Endothelial cell of umbilical vein (primary cell): Measurements from ENCODE around the gene ATOH7. TPM values are rescaled to one million over a fixed set of nuclear protein-coding genes. Genes with fewer than 3 reads are reported as not detected.

Source experiments
- BruUV-seq: library from RNA; stranded (reverse); fragments of 400-500 nt; replicated peaks from 2 replicates; lab custom pipeline; 2021; lab: Mats Ljungman, UMichigan
- CTCF ChIA-PET: fragments of 300-600, 350-600 bp; sonication (Branson Sonifier 250); formaldehyde crosslinking; loops from one replicate; lab custom pipeline; 2021; ENCODE audit warnings: antibody characterized with exemption, inconsistent platforms; lab: Charles Lee
- POLR2A ChIA-PET: fragments of 300-600, 350-600 bp; sonication (Branson Sonifier 250); formaldehyde crosslinking; loops from one replicate; lab custom pipeline; 2021; ENCODE audit warnings: antibody characterized with exemption, inconsistent platforms; lab: Charles Lee
- DNase-seq: peaks from one replicate; pipeline ENCODE4 v3.0.0-alpha.2; 2011; ENCODE audit warnings: low read depth, low spot score
- FAIRE-seq: peaks from 2 replicates; lab custom pipeline; 2011; peaks lifted over from hg19 to GRCh38; lab: Jason Lieb, UNC
- H2AFZ ChIP-seq: 2 replicates; pipeline ENCODE4 v1.6.0; 2012; ENCODE audit warnings: low read depth, low read length, control low read depth, inconsistent platforms
- H3K27ac ChIP-seq: 2 replicates; pipeline ENCODE4 v1.5.1; 2011; ENCODE audit warnings: low read depth, mild to moderate bottlenecking, control low read depth, low read length, moderate library complexity; ENCODE audit not compliant: insufficient read depth
- H3K27me3 ChIP-seq, 2 experiments: 2 replicates each; pipeline versions ENCODE4 v1.6.0 to v1.6.1; 2011; ENCODE audit warnings: low read length in 2 of 2, mixed read lengths in 1 of 2; ENCODE audit not compliant: control insufficient read depth in 2 of 2, insufficient read depth in 2 of 2
- H3K36me3 ChIP-seq, 2 experiments: 2 replicates in 1 of 2; 3 replicates in 1 of 2; pipeline ENCODE4 v1.5.1; 2011; ENCODE audit warnings: low read length in 2 of 2, mild to moderate bottlenecking in 1 of 2, moderate library complexity in 1 of 2; ENCODE audit not compliant: control insufficient read depth in 2 of 2, insufficient read depth in 2 of 2; ENCODE audit errors: extremely low read depth in 1 of 2
- H3K4me1 ChIP-seq: 3 replicates; pipeline ENCODE4 v1.5.1; 2011; ENCODE audit warnings: mild to moderate bottlenecking, low read length; ENCODE audit not compliant: control insufficient read depth, insufficient read depth; ENCODE audit errors: extremely low read depth
- H3K4me2 ChIP-seq: 2 replicates; pipeline ENCODE4 v1.6.1; 2011; ENCODE audit warnings: low read length, control low read depth, mixed read lengths; ENCODE audit not compliant: insufficient read depth
- H3K4me3 ChIP-seq, 3 experiments: fragments of 200-600 bp in 1 of 3; sonication (generic), shearing (Covaris generic) in 1 of 3; replicated peaks in 1 of 3; 2 replicates each; pipeline ENCODE4 v1.5.1; 2011 to 2016; ENCODE audit warnings: control low read depth in 3 of 3, low read length in 3 of 3, mild to moderate bottlenecking in 2 of 3, inconsistent platforms in 1 of 3, low read depth in 1 of 3, moderate library complexity in 1 of 3; ENCODE audit not compliant: insufficient read depth in 1 of 3
- H3K79me2 ChIP-seq: 2 replicates; pipeline ENCODE4 v1.6.0; 2012; ENCODE audit warnings: low read length, inconsistent platforms; ENCODE audit not compliant: control insufficient read depth, insufficient read depth
- H3K9ac ChIP-seq: replicated peaks from 2 replicates; pipeline ENCODE3; 2011; ENCODE audit warnings: low read length, control low read depth; ENCODE audit not compliant: insufficient read depth; ENCODE audit errors: extremely low read depth
- H3K9me1 ChIP-seq: replicated peaks from 3 replicates; pipeline ENCODE4 v1.6.0; 2011; ENCODE audit warnings: mild to moderate bottlenecking, low read length; ENCODE audit not compliant: control insufficient read depth, insufficient read depth; ENCODE audit errors: extremely low read depth
- H3K9me3 ChIP-seq: replicated peaks from 2 replicates; pipeline ENCODE4 v1.5.1; 2012; ENCODE audit warnings: low read length, inconsistent platforms; ENCODE audit not compliant: control insufficient read depth, insufficient read depth
- H4K20me1 ChIP-seq: replicated peaks from 2 replicates; pipeline ENCODE3; 2011; ENCODE audit warnings: mild to moderate bottlenecking, low read length; ENCODE audit not compliant: control insufficient read depth, insufficient read depth; ENCODE audit errors: extremely low read depth
- CTCF ChIP-seq, 2 donors: IDR thresholded peaks; 1 replicate in 1 of 2; 2 replicates in 1 of 2; pipeline ENCODE4 v1.5.1; 2011; ENCODE audit warnings: low read length in 2 of 2, mild to moderate bottlenecking in 2 of 2, moderate library complexity in 2 of 2, control low read depth in 1 of 2, inconsistent platforms in 1 of 2, low read depth in 1 of 2; ENCODE audit not compliant: insufficient read depth in 1 of 2; ENCODE audit errors: extremely low read depth in 1 of 2
- EZH2 ChIP-seq: IDR thresholded peaks from 2 replicates; pipeline ENCODE4 v1.6.1; 2012; ENCODE audit warnings: borderline replicate concordance, low read depth, mild to moderate bottlenecking, moderate library complexity, low read length, inconsistent platforms; ENCODE audit not compliant: severe bottlenecking
- FOS ChIP-seq: IDR thresholded peaks from 2 replicates; pipeline ENCODE4 v1.6.1; 2011; ENCODE audit warnings: mild to moderate bottlenecking, low read length, moderate library complexity, borderline replicate concordance; ENCODE audit not compliant: insufficient read depth
- GATA2 ChIP-seq: IDR thresholded peaks from 2 replicates; pipeline ENCODE4 v1.7.0; 2011; ENCODE audit warnings: low read depth, mild to moderate bottlenecking, moderate library complexity, mixed read lengths, low read length; ENCODE audit not compliant: insufficient read length, insufficient read depth
- JUN ChIP-seq: IDR thresholded peaks from 2 replicates; pipeline ENCODE4 v1.6.1; 2011; ENCODE audit warnings: borderline replicate concordance, low read depth; ENCODE audit not compliant: insufficient read length, insufficient read depth
- MAX ChIP-seq: IDR thresholded peaks from 2 replicates; pipeline ENCODE4 v1.6.1; 2011; ENCODE audit not compliant: insufficient read depth, insufficient read length
- MYC ChIP-seq: IDR thresholded peaks from one replicate; pipeline ENCODE4 v1.6.1; 2011; ENCODE audit warnings: mild to moderate bottlenecking, low read depth, low read length
- POLR2A ChIP-seq: IDR thresholded peaks from 2 replicates; pipeline ENCODE4 v1.6.1; 2012; ENCODE audit warnings: low read depth, mild to moderate bottlenecking, control low read depth, low read length
- POLR2AphosphoS5 ChIP-seq: IDR thresholded peaks from 2 replicates; pipeline ENCODE4 v1.6.1; 2012; ENCODE audit warnings: low read depth, mild to moderate bottlenecking, control low read depth, low read length, moderate library complexity; ENCODE audit not compliant: insufficient read depth
- dilution Hi-C: fragments of 300-500 bp; cut with MboI; formaldehyde crosslinking; loops from one replicate; pipeline ENCODE4 v1.15.0; 2019; ENCODE audit warnings: low sequenced_read_pairs; ENCODE audit not compliant: extremely low pct_ligation_motif_present
- intact Hi-C: fragments of 100-400 bp; cut with micrococcal nuclease; formaldehyde crosslinking; loops from one replicate; pipeline ENCODE4 v1.10.0; 2022
- polyA plus RNA-seq, 4 experiments: library from polyadenylated mRNA; depleted of rRNA in 3 of 4; stranded (reverse) in 3 of 4; unstranded in 1 of 4; fragments of >200 nt; gene quantifications; 2 replicates each; pipeline versions ENCODE4 v1.2.1 to v1.2.3, GENCODE V29; 2011 to 2012; ENCODE audit warnings: missing spikeins in 1 of 4
- total RNA-seq: library from RNA; stranded (reverse); gene quantifications from 2 replicates; pipeline ENCODE4 v1.2.3, GENCODE V29; 2021

ATOH7 gene
- total and polyA plus RNA-seq, 2 donors (not counting 3 experiments of a cell fraction or from before 2014, with no cell fraction given) = not detected

GRCh38 chr10:68212721-68213352, 19.1 kb downstream of the ATOH7 start:
- H3K4me1 ChIP-seq = no peaks in the 10 kb centered on the region
- FAIRE-seq = peak; percentile 67
- H3K79me2 ChIP-seq = no peaks in the 10 kb centered on the region
- no peaks in the 10 kb centered on the region for H3K9me1 ChIP-seq
- no peak overlapping the region for H3K4me3 ChIP-seq
- no peaks in the 10 kb centered on the region for H3K36me3 ChIP-seq
- H4K20me1 ChIP-seq = no peaks in the 10 kb centered on the region
- ChIA-PET POLR2A (interaction anchor here (1.7 kb wide), 1 partner anchor 119 kb away, joined by 5 read pairs; the partner anchor contains the start of genes HNRNPH3 and PBLD), CTCF (interaction anchor here (0.5 to 4.2 kb wide), 95 partner anchors 8 to 688 kb away, joined by 3 to 290 read pairs (median 5); partner anchors contain the start of genes ATOH7, DDX50, HERC4 and HNRNPH3)
- peak; percentile 39 for DNase-seq
- no peak for TF ChIP-seq POLR2A
- TF ChIP-seq CTCF (IDR thresholded peaks at IDR 0.05; ENCODE audit: extremely low read depth in 1 of 2, insufficient read depth in 1 of 2, low read depth in 1 of 2, low read length in 2 of 2) = peak; percentile 40 to 43
- no TSS peak for BruUV-seq
- H2AFZ ChIP-seq = no peak overlapping the region
- H3K9ac ChIP-seq = no peak overlapping the region
- H3K4me2 ChIP-seq = no peak overlapping the region
- intact Hi-C loops (loop anchor here (1.0 to 2.0 kb wide), 3 partner anchors 89 to 684 kb away; no protein-coding TSS in a partner anchor), dilution Hi-C loops (no loop called here)
- H3K9me3 ChIP-seq = no peaks in the 10 kb centered on the region
- H3K27me3 ChIP-seq = peaks cover 5 to 12% of the 10 kb centered on the region in 2 experiments
- H3K27ac ChIP-seq = no peak overlapping the region

- Histone ChIP-seq H3K4me1 (no peaks in the 10 kb centered on the region), H3K36me3 (no peaks in the 10 kb centered on the region), H4K20me1 (no peaks in the 10 kb centered on the region), H3K4me2 (no peak overlapping the region), H3K4me3 (no peak overlapping the region), H3K27me3 (peaks cover 5 to 12% of the 10 kb centered on the region in 2 experiments), H3K9me3 (no peaks in the 10 kb centered on the region), H2AFZ (no peak overlapping the region), H3K9ac (no peak overlapping the region), H3K27ac (no peak overlapping the region), H3K79me2 (no peaks in the 10 kb centered on the region), H3K9me1 (no peaks in the 10 kb centered on the region)
- intact Hi-C loops = loop anchor here (1.0 to 2.0 kb wide), 3 partner anchors 91 to 685 kb away; no protein-coding TSS in a partner anchor
- FAIRE-seq = no peak
- BruUV-seq = no TSS peak
- DNase-seq = no peak
- TF ChIP-seq POLR2A (no peak), POLR2AphosphoS5 (no peak), GATA2 (no peak), MAX (no peak), FOS (no peak), CTCF (IDR thresholded peaks at IDR 0.05; ENCODE audit: extremely low read depth in 1 of 2, insufficient read depth in 1 of 2, low read depth in 1 of 2, low read length in 2 of 2) (no peak), JUN (no peak), MYC (no peak), EZH2 (no peak)
- dilution Hi-C loops = no loop called here
- ChIA-PET POLR2A (no interaction called here), CTCF (interaction anchor here (1.4 to 4.2 kb wide), 4 partner anchors 15 to 129 kb away, joined by 9 to 290 read pairs (median 18); no protein-coding TSS in a partner anchor)
Observed at GRCh38 chr10:68211669-68212068, 20.2 kb downstream of the ATOH7 start.
